NCI-H2081 (cell line): Measurements from ENCODE around the gene SEMA5B.
A peak's percentile ranks its signal among the peaks of the same experiment; 100 is the strongest.

Experiments used
- DNase-seq, 2 experiments: peaks; one replicate each; lab custom pipeline; 2025; lab: John Stamatoyannopoulos, UW

The SEMA5B gene

DNA sequence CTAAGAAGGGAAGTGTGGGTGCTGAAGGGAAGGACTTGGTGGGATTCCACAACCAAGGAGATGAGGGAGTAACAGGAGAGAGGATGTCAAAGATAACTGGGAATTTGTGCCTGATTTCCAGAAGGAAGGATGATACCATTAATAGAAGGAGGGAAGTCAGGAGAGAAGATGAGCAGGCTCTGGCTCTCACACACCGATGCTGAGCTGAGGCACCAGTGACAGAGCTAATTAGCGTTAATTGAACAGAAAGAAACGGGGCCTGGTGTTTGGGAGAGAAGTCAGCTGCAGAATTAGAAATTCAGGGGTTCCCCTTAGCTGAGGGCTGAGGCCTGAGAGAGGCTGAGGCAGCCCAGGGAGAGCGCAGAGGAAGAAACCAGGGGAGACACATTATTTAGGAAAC, 27.4 kb upstream of the SEMA5B start:
- no peak for DNase-seq

DNA sequence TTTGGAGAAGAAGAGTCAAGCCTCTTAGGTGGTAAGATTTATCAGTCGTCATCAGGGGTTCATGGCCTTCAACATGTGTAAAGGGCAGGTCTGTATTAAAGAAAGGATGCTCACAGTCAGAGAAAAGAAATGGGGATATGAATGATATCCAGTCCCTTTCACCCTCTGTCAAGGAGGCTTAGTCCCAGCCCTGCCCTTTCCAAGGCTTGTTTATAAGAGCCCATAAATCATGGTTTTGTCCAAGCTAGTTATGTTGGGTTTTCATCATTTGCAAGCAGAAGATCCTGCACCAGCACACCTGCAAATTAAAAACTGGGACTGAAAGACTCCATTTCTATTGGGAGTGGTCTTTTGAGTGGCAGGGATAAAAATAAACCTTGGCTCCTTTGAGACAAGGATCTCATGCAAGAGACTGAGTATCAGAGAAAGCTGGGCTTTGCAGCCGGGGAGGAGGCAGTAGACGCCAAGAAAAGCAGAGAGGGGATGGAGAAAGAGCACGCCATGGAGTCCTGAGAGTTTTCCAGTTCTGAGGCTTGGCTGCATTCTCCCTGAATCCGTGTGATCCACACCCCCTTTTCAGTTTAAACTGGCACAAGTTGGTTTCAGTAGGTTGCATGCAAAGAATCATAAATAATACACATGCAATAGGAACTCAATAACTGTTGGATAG, 26.7 kb upstream of the SEMA5B start:
- no peak for DNase-seq

DNA sequence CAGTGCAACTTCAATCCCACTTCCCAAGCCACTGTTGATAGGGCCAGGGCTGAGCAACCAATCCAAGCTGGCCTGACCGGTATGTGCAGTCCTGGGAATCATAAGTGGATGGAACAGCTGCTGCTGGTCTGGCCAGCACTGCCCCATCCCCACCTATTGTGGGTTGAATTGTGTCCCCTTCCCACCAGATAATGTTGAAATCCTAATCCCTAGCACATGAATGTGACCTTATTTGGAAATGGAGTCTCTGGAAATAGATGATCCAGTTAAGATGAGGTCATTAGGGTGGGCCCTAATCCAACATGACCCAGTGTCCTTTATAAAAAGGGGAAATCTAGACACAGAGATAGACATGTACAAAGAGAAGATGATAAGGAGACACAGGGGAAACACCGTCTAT, 25.5 kb upstream of the SEMA5B start:
- DNase-seq, result no peak

DNA sequence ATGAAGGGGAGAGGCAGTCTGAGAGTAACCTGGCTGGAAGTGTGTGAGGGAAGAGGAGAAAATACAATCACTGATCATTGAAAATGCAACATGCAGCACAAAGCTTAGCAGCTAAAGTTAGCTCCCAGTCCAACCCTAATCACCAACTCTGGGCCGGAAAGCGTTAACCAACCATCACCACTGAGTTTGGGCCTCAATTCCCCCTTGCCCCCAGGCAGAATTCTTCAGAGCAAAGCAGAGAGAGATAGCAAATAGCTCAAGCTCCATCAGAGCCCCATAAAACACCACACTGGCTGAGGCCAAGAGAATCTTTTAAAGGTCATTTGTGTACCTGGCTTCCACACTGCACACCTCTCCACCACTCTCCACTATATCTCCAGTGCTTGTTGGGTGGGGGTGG, 23.1 kb upstream of the SEMA5B start:
- no peak for DNase-seq

DNA sequence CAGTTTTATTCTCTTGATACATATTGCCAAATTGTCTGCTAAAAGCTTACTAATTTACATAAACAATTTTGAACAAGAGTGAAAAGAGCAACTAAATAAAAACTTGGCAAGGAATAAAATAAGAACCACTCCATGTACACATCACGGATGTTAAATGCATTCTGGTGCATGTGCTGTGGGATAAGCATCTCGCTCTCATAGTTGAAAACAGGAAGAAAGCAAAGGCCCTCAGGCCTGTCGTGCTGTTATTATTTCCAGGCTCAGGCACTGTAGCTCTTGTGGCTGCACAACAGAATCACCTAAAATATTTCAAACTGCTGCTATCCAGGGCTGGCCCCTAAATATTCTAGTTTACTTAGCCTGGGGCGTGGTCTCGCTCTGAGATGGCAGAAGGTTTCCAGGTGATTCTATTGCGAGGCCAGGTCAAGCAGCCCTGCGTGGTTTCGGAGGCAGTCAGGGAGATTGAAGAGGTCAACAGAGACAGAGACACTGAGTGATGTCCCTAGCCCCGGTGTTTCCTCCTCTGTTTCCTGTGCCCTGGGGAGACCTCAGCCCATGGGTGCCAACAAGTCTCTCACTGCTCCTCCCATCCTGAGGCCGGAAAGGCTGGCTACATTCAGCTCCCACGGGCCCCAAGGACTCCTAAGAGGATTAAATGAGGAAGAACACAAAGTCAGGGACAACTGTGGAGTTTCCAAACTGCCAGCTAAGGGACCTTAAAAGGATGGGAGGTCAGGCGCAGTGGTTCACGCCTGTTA, 21.1 kb upstream of the SEMA5B start:
- no peak for DNase-seq

DNA sequence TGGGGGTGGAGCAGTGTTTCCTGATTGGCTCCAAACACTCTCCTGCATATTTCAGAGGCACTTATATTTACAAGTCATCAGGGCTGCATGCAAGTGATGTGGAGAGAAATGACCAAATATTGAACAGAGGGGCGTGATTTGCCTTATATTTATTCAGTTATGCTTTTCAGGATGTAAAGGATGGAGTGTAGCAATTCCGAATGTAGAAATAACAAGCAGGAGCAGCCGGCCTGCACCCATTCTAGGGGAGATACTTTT, 19.4 kb upstream of the SEMA5B start:
- no peak for DNase-seq

DNA sequence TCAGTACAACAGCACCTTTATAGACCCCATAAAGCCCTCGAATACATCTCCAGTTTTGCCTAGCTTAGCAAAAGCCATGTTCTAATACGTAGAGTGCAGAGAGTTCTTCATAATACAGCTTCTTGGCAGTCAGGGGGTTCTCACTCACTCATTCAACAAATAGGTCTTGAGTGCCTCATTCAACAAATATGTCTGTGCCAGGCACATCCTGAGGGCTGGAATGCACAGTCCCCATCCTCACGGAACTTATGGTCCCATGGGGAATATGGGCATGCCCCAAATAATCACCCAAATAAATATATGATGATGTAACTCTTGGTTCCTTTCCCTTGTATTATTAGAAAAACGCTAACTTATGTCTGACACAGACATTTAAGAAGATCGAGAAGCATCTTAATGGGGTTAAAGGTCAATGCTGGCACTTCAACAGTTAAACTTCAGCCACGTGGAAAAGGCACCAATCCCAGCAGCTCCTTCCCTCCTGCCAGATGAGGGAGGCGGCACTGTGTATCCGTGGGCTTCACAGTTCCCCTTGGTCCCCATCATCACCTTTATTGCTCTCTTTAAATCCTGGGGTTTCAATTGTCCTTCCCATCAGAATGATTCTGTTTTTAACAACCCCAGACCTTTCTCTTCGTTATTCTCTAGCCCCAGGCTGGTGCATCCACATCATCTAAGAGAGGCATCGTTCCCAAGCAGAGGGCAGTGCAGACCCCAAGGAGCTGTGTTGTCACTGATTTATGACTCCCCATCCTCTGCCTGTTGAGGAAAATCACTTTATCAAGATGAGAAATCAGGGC, 18.9 kb upstream of the SEMA5B start:
- no peak for DNase-seq

DNA sequence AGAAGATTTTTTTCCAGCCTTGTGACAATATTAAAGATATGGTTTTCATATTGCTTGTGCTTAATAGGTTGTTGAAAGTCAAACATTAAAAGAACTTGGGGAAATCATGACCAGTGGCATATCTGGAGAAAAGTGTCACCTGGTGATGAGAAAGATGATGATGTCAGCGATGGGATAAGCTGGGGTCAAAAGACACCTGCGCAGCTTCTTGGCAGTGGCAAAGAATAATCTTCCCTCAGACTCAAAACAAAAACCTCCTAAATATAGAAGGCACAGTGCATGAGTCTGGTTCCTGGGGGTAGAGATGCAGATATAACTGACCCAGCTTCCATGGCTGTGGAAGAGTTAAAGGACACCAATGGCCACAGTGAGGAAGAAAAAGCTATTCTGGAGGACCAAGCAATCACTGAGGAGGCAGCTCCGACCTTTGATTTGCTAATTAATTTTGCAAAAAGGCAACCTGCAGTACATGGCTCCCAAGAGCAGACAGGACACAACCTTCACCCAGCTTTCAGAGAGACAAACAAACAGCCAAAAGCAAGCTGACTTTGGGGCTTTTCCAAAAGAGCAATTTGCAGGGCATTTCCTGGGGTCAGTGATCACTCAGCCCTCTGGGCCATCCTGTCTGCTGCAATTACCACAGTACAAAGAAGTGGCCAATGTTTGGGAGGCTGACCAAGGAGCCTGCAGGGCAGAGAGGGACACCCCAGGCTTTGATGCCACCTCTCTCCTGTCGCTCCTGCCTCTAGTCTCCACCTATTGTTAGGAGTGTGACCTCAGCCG, 17.6 kb upstream of the SEMA5B start:
- DNase-seq, result no peak

DNA sequence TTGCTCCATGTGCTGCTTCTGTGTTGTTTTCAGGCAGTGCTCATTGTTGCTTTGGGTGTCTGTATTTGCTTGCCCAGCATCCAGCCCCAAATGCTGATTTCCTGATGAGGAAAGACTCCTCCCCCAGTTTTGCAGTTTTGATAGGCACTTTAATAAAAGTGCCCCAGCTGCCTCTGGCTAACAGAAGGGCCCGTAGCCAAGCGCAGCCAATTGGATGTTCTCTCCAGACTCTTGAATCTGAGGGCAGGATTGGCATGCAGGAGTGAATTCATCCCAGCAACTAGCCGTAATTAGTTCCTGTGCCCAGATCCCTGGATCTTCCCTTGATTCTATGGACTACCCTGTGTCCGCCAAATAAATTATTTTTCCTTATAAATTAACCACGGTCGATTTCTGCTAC, 14.8 kb upstream of the SEMA5B start:
- no peak for DNase-seq

DNA sequence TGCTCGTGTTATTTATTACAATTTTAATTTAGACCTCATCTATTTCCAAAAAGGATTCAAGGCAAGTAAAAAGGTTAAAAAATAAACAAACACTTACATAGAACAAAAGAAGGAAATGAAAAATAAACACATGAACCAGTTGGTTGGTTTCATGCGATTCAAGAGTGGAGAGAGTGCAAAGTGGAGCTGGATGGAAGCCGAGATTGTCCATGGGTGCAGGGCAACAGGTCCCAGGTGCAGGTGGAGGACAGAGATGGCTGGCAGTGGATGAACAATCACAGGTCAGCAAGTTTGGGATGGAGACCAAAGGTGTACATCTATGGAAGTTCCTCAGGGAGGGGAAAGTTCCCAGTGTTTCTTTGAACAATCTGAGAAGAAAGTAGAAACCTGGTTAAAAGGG, 11.6 kb upstream of the SEMA5B start:
- DNase-seq, result peak in 1 of 2 experiments; percentile 83

DNA sequence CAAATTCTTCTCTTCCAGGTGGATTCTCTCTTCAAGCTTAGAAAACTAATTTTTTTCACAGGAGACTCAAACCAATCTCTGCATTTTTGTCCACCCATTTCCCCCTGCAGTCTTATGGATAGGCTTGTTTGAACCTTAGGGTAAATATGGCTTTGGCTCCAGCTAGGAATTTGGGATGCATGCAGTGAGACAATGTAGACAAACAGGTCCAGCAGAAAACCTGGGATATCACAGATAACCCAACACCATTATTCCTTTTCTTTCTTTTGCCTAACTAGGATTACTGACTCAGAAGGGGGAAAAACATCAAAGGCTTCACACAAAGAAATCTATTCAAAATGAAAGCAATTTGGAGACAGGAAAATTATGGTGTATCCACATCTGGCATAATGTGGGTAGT, 11.2 kb upstream of the SEMA5B start:
- DNase-seq, result peak; percentile 20 to 83

DNA sequence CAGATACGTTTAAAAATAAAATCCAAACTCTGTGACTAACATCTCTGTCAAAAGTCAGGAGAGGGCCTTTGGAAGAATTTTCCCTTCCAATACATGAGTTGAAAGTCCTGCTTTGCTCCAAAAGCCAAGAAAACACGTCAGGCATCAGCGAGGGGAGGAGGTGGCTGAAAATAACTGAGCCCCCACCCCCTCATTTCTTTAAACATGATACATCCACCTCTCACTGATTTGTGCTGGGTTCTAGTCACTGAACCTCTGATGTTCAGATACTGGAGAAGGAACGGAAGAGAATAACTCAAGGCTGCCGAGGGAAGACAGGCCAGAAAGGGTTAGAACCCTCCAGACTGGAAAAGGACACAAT, 9.4 kb upstream of the SEMA5B start:
- no peak for DNase-seq

DNA sequence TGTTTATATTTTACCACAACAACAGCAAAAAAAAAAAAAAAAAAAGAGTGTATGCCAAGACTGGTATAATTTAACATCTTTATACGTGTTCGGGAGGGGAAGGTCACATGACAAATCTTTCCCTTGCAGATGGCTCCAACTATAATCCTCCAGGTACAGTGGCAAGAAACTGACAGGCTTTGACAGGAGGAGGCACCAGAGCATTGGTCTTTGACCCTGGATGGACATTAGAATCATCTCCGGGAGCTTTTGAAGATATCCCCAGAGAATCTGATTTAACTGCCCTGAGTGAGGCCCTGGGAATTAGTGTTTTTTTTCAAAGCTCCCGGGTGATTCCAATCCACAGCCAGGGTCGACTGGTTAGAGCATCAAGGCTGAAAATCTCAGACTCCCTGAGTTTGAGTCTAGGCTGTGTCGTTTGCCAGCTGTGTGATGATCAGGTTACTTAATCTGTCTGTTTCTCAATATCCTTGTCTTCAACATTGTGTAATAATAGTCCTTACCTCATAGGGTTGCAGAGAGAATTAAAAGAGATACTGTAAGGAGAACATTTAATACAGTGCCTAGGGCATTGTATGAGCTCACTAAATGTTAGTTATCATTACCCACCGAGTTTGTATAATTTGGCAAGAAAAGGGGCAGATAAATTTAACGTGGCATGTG, 8.9 kb upstream of the SEMA5B start:
- no peak for DNase-seq

DNA sequence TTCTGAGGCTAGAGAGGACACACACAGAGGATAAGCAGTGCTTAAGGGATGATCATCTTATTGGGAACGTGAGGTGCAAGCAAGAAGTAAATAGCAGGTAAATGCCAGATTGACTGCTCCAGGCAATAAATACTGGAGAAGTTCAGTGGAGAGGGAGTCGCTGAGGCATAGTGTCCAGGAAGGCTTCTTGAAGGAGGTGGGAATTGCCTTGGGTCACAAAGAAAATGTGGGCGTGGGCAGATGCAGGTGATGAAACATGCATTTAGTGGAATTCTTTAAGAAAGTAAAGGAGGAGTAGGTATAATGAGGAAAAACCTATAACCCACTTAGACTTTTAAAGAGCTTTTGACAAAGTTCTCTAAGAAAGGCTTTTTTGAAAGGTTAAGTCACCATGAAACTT, 7.4 kb upstream of the SEMA5B start:
- no peak for DNase-seq

DNA sequence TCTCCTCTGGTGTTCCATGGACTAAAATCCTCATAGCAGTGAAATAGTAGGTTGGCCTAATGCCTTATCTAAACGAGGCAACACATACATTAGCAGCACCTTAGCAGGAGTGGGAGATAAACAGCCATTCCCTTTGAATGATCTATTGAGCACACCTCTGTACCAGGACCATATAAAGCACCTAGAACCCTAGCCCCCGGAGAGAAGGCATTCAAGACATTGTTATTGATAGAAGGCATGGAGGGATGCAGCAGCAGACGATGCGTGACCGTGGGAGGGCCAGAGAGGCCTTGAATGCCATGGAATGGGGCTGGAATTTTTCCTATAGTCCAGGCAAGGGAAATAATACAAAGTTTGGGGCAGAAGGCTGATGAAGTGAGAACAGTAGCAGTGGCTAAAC, 6.6 kb upstream of the SEMA5B start:
- no peak for DNase-seq

DNA sequence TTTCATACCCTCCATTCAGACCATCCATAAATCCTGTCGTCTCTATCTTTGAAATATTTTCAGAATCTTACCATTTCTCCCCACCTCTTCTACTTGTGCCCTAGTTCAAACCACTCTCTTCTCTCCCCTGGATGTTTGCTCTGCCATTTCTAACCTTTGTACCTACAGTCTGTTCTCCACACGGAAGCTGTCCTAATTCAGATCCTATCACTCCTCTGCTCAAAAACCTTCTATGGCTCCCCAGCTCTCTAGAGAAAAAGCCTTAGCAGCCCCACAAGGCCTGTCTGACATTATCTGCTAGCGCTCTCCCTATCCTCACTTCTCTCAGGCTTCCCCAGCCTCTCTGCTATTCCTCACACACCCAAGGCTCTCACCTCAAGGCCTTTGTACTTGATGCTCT, 4.5 kb upstream of the SEMA5B start:
- DNase-seq, result no peak

DNA sequence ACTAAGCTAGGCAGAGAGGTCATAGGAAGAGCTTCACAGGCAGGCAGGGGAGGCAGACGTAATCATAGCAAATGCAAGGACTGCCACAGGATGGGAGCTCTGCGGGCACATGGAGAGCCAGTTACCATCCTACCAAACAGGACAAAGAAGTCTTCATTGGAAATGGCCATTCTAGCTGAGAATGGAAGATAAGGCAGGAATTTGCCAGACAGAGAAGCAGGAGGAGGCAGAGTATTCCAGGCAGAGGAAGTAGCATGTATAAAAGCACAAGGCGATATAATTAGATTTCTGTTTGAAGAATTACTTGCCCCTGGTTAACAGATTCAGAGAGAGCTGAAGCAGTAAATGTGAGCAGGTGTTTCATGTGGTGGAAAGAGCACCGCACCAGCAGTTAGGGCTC, 3.5 kb upstream of the SEMA5B start:
- DNase-seq, result no peak

DNA sequence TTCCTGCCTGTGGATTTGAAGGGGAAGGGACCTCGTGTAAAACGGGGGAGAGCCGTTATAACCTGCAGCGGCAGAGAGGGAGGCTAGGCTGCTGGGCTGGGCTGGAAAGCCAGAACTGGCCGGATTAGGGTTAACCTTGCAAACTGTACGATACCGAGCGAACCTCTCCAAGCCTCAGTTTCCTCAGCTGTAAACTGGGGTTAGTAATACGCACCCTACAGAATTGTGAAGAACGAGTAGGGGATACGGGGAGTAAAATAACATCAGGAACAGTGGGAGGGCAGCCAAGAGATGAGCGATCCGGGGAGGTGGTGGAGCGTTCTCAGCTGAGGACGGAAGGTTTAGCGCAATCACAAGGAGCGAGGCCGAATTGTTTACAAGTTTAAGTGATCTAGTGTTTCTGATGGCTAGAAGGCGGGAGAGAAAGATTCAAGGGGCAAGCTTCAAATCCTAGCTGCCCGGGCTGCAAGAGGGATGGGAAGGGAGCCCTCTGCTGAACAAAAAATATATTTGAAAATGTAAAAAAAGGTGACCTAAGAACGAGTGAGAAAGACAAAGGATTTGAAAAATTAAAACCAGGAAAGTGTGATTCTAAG, 768 bp upstream of the SEMA5B start:
- peak; percentile 73 to 84 for DNase-seq

DNA sequence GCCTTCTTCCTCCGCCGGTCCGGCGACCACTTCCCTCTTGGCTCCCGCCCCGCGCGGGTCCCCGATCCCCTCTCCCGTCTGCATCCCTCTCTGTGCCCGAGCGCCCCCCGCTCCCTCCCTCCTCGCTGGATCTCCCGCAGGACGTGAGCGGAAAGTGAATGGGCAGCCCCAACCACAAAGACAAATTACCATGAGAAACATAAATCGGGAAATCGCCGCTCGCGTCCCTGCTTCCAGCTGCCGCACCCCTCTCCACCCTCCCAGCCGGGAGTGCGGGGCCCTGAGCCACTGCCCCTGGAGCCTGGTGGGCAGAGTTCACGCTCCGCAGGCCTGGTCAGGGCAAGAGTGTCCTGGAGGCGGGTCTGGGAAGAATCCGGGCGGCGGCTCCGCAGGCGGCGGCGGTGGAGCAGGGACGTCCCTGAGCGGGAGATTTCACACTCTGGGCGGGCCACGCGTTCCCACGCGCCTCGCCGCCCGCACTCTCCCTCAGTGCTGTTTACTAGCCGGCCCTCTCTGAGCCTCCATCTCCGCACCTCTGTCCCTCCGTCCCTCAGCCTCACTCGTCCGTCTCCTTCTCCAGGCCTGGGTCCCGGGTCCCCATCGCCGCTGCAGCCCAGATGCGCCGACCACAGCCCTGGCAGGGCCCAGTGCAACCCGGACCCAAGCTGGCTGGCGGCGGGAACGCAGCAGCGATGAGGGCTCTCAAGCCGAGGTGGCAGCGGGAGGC, 835 bp downstream of the SEMA5B start:
- peak in 1 of 2 experiments; percentile 56 for DNase-seq

DNA sequence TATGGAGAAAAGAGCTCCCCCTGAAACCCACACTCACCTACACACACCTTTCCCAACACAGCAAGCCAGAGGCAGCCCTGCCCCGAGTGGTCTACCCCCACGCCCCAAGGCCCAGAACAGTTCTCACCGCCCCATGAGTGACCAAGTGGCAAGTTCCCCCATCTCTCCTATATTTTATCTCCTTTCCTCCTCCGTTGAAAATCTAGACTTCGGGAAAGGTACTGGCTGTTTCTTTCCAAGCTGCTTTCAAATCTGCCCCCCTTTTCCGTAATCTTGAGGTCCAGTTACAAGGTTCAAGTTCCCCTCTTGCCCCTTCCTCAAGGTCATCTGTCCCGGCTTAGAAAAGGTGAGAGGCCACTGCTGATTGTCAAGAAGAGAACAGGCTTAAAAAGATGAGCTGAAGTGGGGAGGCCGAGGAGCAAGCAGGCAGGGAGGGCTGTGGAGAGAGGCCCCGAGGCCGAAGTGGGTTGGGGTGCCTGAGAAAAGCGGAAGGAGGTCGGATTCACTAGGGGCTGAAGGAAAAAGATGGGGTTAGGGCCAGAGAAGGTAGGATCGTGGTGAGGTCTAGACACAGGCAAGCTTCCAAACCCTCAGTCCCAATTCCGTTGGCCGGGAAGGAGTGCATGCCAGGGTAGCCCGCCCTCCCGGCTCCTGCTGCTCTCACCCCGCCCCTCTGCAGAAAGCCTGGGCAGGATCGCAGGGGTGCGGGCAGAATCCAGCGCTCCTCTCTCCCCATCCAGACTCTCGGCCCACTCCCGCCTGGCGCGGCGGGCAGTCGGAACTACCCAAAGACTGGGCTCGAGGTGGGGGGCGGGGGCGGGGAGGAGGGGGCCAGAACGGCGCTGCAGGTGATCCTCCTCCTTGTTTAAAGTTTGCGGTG, 1.7 kb downstream of the SEMA5B start:
- no peak for DNase-seq
